Kidney (tissue), 14 donors: ENCODE results near the gene TAS2R43. TPM values are rescaled to one million over a fixed set of nuclear protein-coding genes. Genes with fewer than 3 reads are reported as not detected.

Experiments used
- DNase-seq, 5 donors: peaks; one replicate each; pipeline ENCODE4 v3.0.0-alpha.2; 2013 to 2020
- FAIRE-seq: peaks from 2 replicates; lab custom pipeline; 2012; peaks lifted over from hg19 to GRCh38; lab: Jason Lieb, UNC
- H3K27ac ChIP-seq, 2 donors: one replicate each; pipeline ENCODE4 v1.7.0; 2013; ENCODE audit warnings: low read depth in 2 of 2, low read length in 2 of 2, inconsistent platforms in 1 of 2
- H3K27me3 ChIP-seq: one replicate; pipeline ENCODE4 v1.7.1; 2013; ENCODE audit warnings: low read length, inconsistent platforms; ENCODE audit not compliant: control insufficient read depth, insufficient read depth
- H3K36me3 ChIP-seq, 3 donors: one replicate each; pipeline versions ENCODE4 v1.7.0 to v1.7.1; 2013; ENCODE audit warnings: low read length in 3 of 3, control low read depth in 1 of 3, inconsistent platforms in 1 of 3; ENCODE audit not compliant: insufficient read depth in 3 of 3, control insufficient read depth in 2 of 3
- H3K4me1 ChIP-seq, 3 donors: one replicate each; pipeline versions ENCODE4 v1.7.0 to v1.7.1; 2013; ENCODE audit warnings: low read length in 3 of 3, inconsistent platforms in 1 of 3, low read depth in 1 of 3; ENCODE audit not compliant: control insufficient read depth in 2 of 3, insufficient read depth in 2 of 3
- H3K4me3 ChIP-seq, 3 donors: one replicate each; pipeline versions ENCODE4 v1.7.0 to v1.8.1; 2013; ENCODE audit warnings: low read length in 3 of 3, control low read depth in 1 of 3, inconsistent platforms in 1 of 3
- H3K9ac ChIP-seq, 3 donors: one replicate each; pipeline versions ENCODE4 v1.7.0 to v1.7.1; 2013; ENCODE audit warnings: low read length in 3 of 3, control low read depth in 1 of 3, inconsistent platforms in 1 of 3
- H3K9me3 ChIP-seq, 3 donors: one replicate each; pipeline versions ENCODE4 v1.7.0 to v1.7.1; 2013; ENCODE audit warnings: low read length in 3 of 3, control low read depth in 1 of 3, inconsistent platforms in 1 of 3; ENCODE audit not compliant: control insufficient read depth in 2 of 3, insufficient read depth in 1 of 3
- CTCF ChIP-seq: IDR thresholded peaks from 3 replicates; pipeline ENCODE4 v1.5.1; 2012; ENCODE audit warnings: mild to moderate bottlenecking, moderate library complexity, borderline replicate concordance; ENCODE audit not compliant: insufficient read depth; ENCODE audit errors: extremely low read depth
- intact Hi-C: fragments of 100-400 bp; cut with DNase I; formaldehyde crosslinking; loops from one replicate; pipeline ENCODE4 v1.11.1; 2022
- polyA plus RNA-seq: library from polyadenylated mRNA; stranded (reverse); fragments of 350-450 nt; fragmentation: Illumina TruSeq; extraction: RNeasy Lipid Tissue Mini Kit (QIAGEN cat#74804); gene quantifications from one replicate; pipeline ENCODE4 v1.2.3, GENCODE V29; 2014; ENCODE audit warnings: low read depth, low replicate concordance; ENCODE audit not compliant: insufficient read depth
- total RNA-seq: library from RNA; stranded (reverse); fragmentation: NEBNext Ultra II Directional; extraction: Animal tissue kit (Norgen Biotek cat#: 25700); gene quantifications from one replicate; pipeline ENCODE4 v1.2.1, GENCODE V29; 2021
- donor health status: control.
- donor health status: control.
- donor health status: control.
- donor health status: control.
- donor health status: control.
- donor health status: DM: yes; HTN: yes; CAD: no.
- donor health status: Normal renal cell carcinoma (clear cell type).

TAS2R43 gene
- total and polyA plus RNA-seq, 2 donors from 2014 or later = 0.85 TPM; not detected in 1

GRCh38 chr12:11089246-11089645 lies 2.9 kb downstream of the TAS2R43 start:
- Histone ChIP-seq H3K27me3 (no peaks in the 10 kb centered on the region), H3K4me3 (no peak overlapping the region), H3K9ac (no peak overlapping the region), H3K36me3 (no peaks in the 10 kb centered on the region), H3K4me1 (no peaks in the 10 kb centered on the region), H3K9me3 (no peaks in the 10 kb centered on the region), H3K27ac (no peak overlapping the region)
- FAIRE-seq = no peak
- no peak for TF ChIP-seq CTCF
- intact Hi-C loops = no loop called here
- DNase-seq = no peak

- Histone ChIP-seq H3K27me3 (no peaks in the 10 kb centered on the region), H3K9me3 (no peaks in the 10 kb centered on the region), H3K9ac (no peak overlapping the region), H3K4me3 (no peak overlapping the region), H3K36me3 (no peaks in the 10 kb centered on the region), H3K4me1 (no peaks in the 10 kb centered on the region), H3K27ac (no peak overlapping the region)
- DNase-seq (no peak), FAIRE-seq (no peak)
- no peak for TF ChIP-seq CTCF
- intact Hi-C loops = no loop called here
These were observed 6.7 kb downstream of the TAS2R43 start for GRCh38 chr12:11085419-11085818.

- Histone ChIP-seq H3K36me3 (no peaks in the 10 kb centered on the region), H3K27me3 (no peaks in the 10 kb centered on the region), H3K27ac (no peak overlapping the region), H3K9ac (no peak overlapping the region), H3K4me3 (no peak overlapping the region), H3K4me1 (no peaks in the 10 kb centered on the region), H3K9me3 (no peaks in the 10 kb centered on the region)
- FAIRE-seq (peak; percentile 50), DNase-seq (no peak)
- intact Hi-C loops = no loop called here
- TF ChIP-seq CTCF = no peak
These were observed 10.1 kb downstream of the TAS2R43 start for GRCh38 chr12:11081987-11082386.

GRCh38 chr12:11078246-11078645 lies 13.9 kb downstream of the TAS2R43 start:
- intact Hi-C loops = no loop called here
- no peak overlapping the region for H3K9ac ChIP-seq
- no peak for FAIRE-seq

More at GRCh38 chr12:11078246-11078645, 13.9 kb downstream of the TAS2R43 start:
- H3K27ac ChIP-seq = no peak overlapping the region
- H3K4me3 ChIP-seq = no peak overlapping the region
- H3K27me3 ChIP-seq = no peaks in the 10 kb centered on the region
- no peak for DNase-seq
- no peak for TF ChIP-seq CTCF
- no peaks in the 10 kb centered on the region for H3K9me3 ChIP-seq
- H3K4me1 ChIP-seq = no peaks in the 10 kb centered on the region
- no peaks in the 10 kb centered on the region for H3K36me3 ChIP-seq
